HL-60 (cell line): ENCODE measurements around the gene TGM2.

Experiments
- POLR2AphosphoS5 ChIP-seq: IDR thresholded peaks from 2 replicates; pipeline ENCODE4 v1.6.1; 2012; ENCODE audit warnings: low read depth
- TF ChIP-seq, protein P1 (sequence below): IDR thresholded peaks from one replicate; pipeline ENCODE4 v1.5.1; 2011; ENCODE audit warnings: low read length, control low read depth, inconsistent platforms; ENCODE audit not compliant: insufficient read depth

DNA sequence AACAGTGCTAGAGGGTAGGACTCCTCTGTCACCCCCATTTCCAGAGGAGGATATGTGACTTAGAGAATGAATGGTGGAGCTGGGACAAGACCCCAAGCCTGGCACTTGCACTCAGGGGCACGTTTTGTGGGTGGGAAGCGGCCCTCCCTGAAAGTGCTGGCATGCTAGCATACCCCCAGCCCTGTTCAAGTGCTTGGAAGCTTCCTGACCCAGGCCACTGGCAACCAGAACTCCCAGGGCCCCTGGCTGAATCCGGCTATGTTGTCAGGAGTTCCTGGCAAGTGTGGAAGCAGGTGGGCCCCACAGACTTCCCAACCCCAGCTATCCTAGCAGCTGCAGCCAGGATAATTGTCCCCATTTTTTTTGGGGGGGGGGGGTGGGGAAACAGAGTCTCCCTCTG is 35.6 kb upstream of the TGM2 start:
- TF ChIP-seq, protein P1, sequence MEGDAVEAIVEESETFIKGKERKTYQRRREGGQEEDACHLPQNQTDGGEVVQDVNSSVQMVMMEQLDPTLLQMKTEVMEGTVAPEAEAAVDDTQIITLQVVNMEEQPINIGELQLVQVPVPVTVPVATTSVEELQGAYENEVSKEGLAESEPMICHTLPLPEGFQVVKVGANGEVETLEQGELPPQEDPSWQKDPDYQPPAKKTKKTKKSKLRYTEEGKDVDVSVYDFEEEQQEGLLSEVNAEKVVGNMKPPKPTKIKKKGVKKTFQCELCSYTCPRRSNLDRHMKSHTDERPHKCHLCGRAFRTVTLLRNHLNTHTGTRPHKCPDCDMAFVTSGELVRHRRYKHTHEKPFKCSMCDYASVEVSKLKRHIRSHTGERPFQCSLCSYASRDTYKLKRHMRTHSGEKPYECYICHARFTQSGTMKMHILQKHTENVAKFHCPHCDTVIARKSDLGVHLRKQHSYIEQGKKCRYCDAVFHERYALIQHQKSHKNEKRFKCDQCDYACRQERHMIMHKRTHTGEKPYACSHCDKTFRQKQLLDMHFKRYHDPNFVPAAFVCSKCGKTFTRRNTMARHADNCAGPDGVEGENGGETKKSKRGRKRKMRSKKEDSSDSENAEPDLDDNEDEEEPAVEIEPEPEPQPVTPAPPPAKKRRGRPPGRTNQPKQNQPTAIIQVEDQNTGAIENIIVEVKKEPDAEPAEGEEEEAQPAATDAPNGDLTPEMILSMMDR = no peak
- TF ChIP-seq POLR2AphosphoS5 = no peak
